ENCODE data around the gene MGAT5. TPM values are rescaled to one million over a fixed set of nuclear protein-coding genes. Genes with fewer than 3 reads are reported as not detected.

The MGAT5 gene
- total RNA-seq, 1 experiment from 2014 or later = 52.4 TPM

DNA sequence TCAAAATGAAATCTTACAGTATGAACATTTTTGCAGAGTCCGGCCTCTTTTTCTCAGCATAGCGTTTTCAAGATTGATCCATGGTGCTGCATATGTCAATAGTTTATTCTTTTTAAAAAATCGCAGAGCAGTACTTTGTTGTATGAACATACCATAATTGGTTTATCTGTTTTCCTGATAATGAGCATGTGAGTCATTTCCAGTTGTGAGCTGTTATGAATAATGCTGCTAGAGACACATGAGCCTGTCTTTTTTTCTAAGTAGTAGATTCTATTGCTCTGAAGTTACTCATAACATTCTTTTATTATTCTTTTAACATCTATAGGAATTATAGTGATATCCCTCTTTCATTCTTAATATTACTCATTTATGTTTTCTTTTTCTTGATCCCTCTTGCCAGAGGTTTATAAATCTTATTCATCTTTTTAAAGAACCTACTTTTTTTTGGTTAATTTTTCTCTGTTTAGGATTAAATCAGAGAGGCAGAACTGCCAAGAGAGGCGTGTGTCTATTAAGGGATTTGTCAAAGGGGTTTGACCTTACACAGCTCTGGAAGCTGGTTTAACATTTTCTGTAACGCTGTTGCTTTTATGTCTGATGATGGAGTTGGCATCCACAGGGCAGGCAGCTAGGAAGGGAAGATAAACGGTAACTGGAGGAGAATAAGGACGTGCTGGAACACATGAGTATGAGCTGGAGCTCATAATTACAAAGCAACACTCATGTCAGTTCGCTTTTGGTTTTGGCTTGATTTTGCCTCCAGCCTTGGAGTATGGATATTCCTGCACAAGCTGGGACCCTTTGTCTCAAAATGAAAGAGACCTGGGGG, 47.4 kb downstream of the MGAT5 start:
- ATAC-seq = no peak
- TF ChIP-seq TP53 (CRISPR knock-in tag; IDR thresholded peaks at IDR 0.05) (no peak), RORB (CRISPR knock-in tag; IDR thresholded peaks at IDR 0.05) (no peak), ZNF396 (CRISPR knock-in tag; IDR thresholded peaks at IDR 0.05; ENCODE audit: borderline replicate concordance) (no peak), SMAD3 (CRISPR knock-in tag; IDR thresholded peaks at IDR 0.05; ENCODE audit: borderline replicate concordance) (no peak), ZNF423 (CRISPR knock-in tag; IDR thresholded peaks at IDR 0.05) (no peak)
- TF ChIP-seq, protein P1, sequence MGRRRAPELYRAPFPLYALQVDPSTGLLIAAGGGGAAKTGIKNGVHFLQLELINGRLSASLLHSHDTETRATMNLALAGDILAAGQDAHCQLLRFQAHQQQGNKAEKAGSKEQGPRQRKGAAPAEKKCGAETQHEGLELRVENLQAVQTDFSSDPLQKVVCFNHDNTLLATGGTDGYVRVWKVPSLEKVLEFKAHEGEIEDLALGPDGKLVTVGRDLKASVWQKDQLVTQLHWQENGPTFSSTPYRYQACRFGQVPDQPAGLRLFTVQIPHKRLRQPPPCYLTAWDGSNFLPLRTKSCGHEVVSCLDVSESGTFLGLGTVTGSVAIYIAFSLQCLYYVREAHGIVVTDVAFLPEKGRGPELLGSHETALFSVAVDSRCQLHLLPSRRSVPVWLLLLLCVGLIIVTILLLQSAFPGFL (CRISPR knock-in tag; IDR thresholded peaks at IDR 0.05; ENCODE audit: borderline replicate concordance) = no peak
- TF ChIP-seq, protein P2, sequence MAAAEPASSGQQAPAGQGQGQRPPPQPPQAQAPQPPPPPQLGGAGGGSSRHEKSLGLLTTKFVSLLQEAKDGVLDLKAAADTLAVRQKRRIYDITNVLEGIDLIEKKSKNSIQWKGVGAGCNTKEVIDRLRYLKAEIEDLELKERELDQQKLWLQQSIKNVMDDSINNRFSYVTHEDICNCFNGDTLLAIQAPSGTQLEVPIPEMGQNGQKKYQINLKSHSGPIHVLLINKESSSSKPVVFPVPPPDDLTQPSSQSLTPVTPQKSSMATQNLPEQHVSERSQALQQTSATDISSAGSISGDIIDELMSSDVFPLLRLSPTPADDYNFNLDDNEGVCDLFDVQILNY (CRISPR knock-in tag; IDR thresholded peaks at IDR 0.05) = no peak
- TF ChIP-seq, protein P3, sequence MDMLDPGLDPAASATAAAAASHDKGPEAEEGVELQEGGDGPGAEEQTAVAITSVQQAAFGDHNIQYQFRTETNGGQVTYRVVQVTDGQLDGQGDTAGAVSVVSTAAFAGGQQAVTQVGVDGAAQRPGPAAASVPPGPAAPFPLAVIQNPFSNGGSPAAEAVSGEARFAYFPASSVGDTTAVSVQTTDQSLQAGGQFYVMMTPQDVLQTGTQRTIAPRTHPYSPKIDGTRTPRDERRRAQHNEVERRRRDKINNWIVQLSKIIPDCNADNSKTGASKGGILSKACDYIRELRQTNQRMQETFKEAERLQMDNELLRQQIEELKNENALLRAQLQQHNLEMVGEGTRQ (CRISPR knock-in tag; IDR thresholded peaks at IDR 0.05) = no peak
- TF ChIP-seq, protein P4, sequence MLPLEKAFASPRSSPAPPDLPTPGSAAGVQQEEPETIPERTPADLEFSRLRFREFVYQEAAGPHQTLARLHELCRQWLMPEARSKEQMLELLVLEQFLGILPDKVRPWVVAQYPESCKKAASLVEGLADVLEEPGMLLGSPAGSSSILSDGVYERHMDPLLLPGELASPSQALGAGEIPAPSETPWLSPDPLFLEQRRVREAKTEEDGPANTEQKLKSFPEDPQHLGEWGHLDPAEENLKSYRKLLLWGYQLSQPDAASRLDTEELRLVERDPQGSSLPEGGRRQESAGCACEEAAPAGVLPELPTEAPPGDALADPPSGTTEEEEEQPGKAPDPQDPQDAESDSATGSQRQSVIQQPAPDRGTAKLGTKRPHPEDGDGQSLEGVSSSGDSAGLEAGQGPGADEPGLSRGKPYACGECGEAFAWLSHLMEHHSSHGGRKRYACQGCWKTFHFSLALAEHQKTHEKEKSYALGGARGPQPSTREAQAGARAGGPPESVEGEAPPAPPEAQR (CRISPR knock-in tag; IDR thresholded peaks at IDR 0.05) = no peak
- H3K27me3 Mint-ChIP-seq (ENCODE audit: low read depth) = no peaks in the 10 kb centered on the region
- H3K4me1 Mint-ChIP-seq = peaks cover 26% of the 10 kb centered on the region
- no peak for DNase-seq (ENCODE audit: low spot score)
- H3K36me3 Mint-ChIP-seq = no peaks in the 10 kb centered on the region
- no peak overlapping the region for H3K4me3 Mint-ChIP-seq
- H3K9me3 Mint-ChIP-seq = no peaks in the 10 kb centered on the region
- no peak overlapping the region for H3K27ac Mint-ChIP-seq
- ChIA-PET POLR2A (no interaction called here), CTCF (no interaction called here)

DNA sequence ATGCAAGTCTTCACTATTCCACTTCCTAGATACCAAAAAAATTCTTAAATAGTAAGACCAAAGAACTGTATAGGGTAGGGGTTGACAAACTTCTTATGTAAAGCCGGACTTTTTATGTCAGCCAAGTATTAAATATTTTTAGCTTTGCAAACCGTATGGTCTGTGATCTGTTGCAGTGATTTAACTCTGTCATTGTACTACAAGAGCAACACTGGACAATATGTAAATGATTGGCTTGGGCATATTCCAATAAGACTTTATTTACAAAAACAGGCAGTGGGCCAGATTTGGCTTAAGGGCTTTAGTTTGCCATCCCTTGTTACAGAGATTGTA, 48.0 kb downstream of the MGAT5 start:
- Mint-ChIP-seq H3K27ac (no peak overlapping the region), H3K4me1 (peaks cover 31% of the 10 kb centered on the region), H3K4me3 (no peak overlapping the region), H3K9me3 (no peaks in the 10 kb centered on the region), H3K36me3 (no peaks in the 10 kb centered on the region), H3K27me3 (ENCODE audit: low read depth) (no peaks in the 10 kb centered on the region)
- TF ChIP-seq ZNF416 (CRISPR knock-in tag; IDR thresholded peaks at IDR 0.05) = no peak
- no peak for TF ChIP-seq CBFB (CRISPR knock-in tag; IDR thresholded peaks at IDR 0.05; ENCODE audit: low read depth)
- no peak for TF ChIP-seq GRHL2 (CRISPR knock-in tag; IDR thresholded peaks at IDR 0.05; ENCODE audit: insufficient replicate concordance, severe bottlenecking)
- TF ChIP-seq ZNF232 (CRISPR knock-in tag; IDR thresholded peaks at IDR 0.05) = no peak
- TF ChIP-seq, protein P5, sequence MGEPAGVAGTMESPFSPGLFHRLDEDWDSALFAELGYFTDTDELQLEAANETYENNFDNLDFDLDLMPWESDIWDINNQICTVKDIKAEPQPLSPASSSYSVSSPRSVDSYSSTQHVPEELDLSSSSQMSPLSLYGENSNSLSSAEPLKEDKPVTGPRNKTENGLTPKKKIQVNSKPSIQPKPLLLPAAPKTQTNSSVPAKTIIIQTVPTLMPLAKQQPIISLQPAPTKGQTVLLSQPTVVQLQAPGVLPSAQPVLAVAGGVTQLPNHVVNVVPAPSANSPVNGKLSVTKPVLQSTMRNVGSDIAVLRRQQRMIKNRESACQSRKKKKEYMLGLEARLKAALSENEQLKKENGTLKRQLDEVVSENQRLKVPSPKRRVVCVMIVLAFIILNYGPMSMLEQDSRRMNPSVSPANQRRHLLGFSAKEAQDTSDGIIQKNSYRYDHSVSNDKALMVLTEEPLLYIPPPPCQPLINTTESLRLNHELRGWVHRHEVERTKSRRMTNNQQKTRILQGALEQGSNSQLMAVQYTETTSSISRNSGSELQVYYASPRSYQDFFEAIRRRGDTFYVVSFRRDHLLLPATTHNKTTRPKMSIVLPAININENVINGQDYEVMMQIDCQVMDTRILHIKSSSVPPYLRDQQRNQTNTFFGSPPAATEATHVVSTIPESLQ (CRISPR knock-in tag; IDR thresholded peaks at IDR 0.05) = no peak
- TF ChIP-seq, protein P6, sequence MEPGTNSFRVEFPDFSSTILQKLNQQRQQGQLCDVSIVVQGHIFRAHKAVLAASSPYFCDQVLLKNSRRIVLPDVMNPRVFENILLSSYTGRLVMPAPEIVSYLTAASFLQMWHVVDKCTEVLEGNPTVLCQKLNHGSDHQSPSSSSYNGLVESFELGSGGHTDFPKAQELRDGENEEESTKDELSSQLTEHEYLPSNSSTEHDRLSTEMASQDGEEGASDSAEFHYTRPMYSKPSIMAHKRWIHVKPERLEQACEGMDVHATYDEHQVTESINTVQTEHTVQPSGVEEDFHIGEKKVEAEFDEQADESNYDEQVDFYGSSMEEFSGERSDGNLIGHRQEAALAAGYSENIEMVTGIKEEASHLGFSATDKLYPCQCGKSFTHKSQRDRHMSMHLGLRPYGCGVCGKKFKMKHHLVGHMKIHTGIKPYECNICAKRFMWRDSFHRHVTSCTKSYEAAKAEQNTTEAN (CRISPR knock-in tag; IDR thresholded peaks at IDR 0.05) = no peak
- POLR2A ChIA-PET = no interaction called here
- ATAC-seq = no peak
- CTCF ChIA-PET = no interaction called here
- DNase-seq (ENCODE audit: low spot score) = no peak
